BJ (cell line): ENCODE measurements around the gene MAP2K1. TPM values are rescaled to one million over a fixed set of nuclear protein-coding genes. Genes with fewer than 3 reads are reported as not detected.

Experiments used
- CTCF ChIA-PET: fragments of 350-600 bp; formaldehyde crosslinking; extraction: SDS; loops from one replicate; lab custom pipeline; 2021; ENCODE audit warnings: antibody characterized with exemption, inconsistent platforms; lab: Yijun Ruan, JAX
- POLR2A ChIA-PET: fragments of 300-600 bp; sonication (Branson Sonifier 250); formaldehyde crosslinking; extraction: SDS; loops from one replicate; lab custom pipeline; 2021; ENCODE audit warnings: antibody characterized with exemption; lab: Charles Lee
- DNase-seq: peaks from one replicate; pipeline ENCODE4 v3.0.0-alpha.2; 2011; ENCODE audit warnings: low read depth
- H3K27me3 ChIP-seq: 2 replicates; pipeline ENCODE4 v1.6.0; 2011; ENCODE audit warnings: low read length; ENCODE audit not compliant: control insufficient read depth, insufficient read depth
- H3K36me3 ChIP-seq: 2 replicates; pipeline ENCODE4 v1.5.1; 2011; ENCODE audit warnings: low read length; ENCODE audit not compliant: control insufficient read depth, insufficient read depth
- H3K4me3 ChIP-seq: 2 replicates; pipeline ENCODE4 v1.5.1; 2011; ENCODE audit warnings: low read depth, mild to moderate bottlenecking, control low read depth, low read length
- CTCF ChIP-seq: IDR thresholded peaks from 2 replicates; pipeline ENCODE4 v1.5.1; 2011; ENCODE audit warnings: low read depth, mild to moderate bottlenecking, control low read depth, inconsistent platforms, low read length, moderate library complexity; ENCODE audit not compliant: insufficient read depth
- polyA plus RNA-seq: library from polyadenylated mRNA; depleted of rRNA; stranded (reverse); fragments of >200 nt; gene quantifications from 2 replicates; pipeline ENCODE4 v1.2.3, GENCODE V29; 2011

The MAP2K1 gene
- polyA plus RNA-seq, 1 experiment: 19.0 TPM

DNA sequence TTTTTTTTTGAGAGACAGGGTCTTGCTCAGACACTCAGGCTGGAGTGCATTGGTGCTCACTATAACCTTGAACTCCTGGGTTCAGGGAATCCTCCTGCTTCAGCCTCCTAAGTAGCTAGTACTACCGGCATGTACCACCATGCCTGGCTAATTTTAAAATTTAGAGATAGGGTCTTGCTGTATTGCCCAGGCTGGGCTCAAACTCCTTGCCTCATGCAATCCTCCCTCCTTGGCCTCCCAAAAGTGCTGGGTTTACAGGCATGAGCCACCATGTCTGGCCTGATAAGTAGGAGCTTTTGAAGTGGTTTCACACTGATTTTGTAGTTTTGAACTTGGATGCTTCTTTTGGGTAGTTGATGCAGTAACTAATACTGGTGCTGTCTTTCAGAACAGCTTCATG lies 7.8 kb downstream of the MAP2K1 start:
- no peak for TF ChIP-seq CTCF
- DNase-seq: no peak
- H3K4me3 ChIP-seq: no peak overlapping the region
- peaks cover under 1% of the 10 kb centered on the region; the same call in 1 of the 2 replicates for H3K36me3 ChIP-seq
- POLR2A ChIA-PET: no interaction called here
- CTCF ChIA-PET: no interaction called here
- H3K27me3 ChIP-seq: no peaks in the 10 kb centered on the region

DNA sequence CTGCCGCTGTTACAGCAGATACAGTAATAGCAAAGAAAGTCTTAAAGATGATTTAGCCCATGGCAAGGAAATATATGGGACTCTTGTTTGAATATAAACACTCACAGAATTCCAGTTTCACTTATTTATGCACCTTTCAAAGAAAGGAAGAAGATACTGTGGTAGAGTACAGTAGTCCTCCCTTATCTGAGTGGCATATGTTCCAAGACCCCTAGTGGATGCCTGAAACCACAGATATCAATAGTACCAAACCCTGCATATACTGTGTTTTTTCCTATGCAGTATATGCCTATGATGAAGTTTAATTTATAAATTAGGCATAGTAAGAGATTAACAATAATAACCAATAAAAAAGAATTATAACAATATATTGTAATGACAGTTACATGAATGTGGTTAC lies 8.2 kb downstream of the MAP2K1 start:
- Histone ChIP-seq H3K4me3 (no peak overlapping the region), H3K36me3 (peaks cover 1% of the 10 kb centered on the region; the same call in 1 of the 2 replicates), H3K27me3 (no peaks in the 10 kb centered on the region)
- no peak for TF ChIP-seq CTCF
- no peak for DNase-seq
- ChIA-PET CTCF (no interaction called here), POLR2A (no interaction called here)

DNA sequence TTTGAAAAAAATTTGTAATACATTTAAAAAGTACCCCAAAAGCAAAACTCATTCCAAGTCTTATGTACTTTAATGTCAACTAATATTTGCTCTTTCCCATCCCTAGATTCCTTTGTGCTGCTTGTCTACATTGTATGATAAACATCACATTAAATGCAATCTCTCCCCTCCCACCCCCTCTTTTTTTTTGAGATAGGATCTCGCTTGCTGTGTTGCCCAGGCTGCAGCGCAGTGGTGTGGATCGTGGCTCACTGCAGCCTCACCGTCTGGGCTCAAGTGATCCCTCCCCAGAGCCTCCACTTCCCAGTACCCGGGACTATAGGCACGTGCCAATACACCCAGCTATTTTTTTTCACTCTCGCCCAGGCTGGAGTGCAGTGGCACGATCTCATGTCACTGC lies 12.6 kb downstream of the MAP2K1 start:
- ChIA-PET POLR2A (no interaction called here), CTCF (no interaction called here)
- DNase-seq: no peak
- Histone ChIP-seq H3K4me3 (no peak overlapping the region), H3K27me3 (no peaks in the 10 kb centered on the region), H3K36me3 (peaks cover 1% of the 10 kb centered on the region; the same call in 1 of the 2 replicates)
- no peak for TF ChIP-seq CTCF

GRCh38 chr15:66400351-66400774 lies 13.7 kb downstream of the MAP2K1 start:
- Histone ChIP-seq H3K27me3 (no peaks in the 10 kb centered on the region), H3K36me3 (peaks cover 1% of the 10 kb centered on the region; the same call in 1 of the 2 replicates), H3K4me3 (no peak overlapping the region)
- CTCF ChIA-PET: no interaction called here
- POLR2A ChIA-PET: no interaction called here
- DNase-seq: no peak
- no peak for TF ChIP-seq CTCF

- no peak for DNase-seq
- ChIA-PET CTCF (interaction anchor here (4.1 kb wide), 1 partner anchor 97 kb away, joined by 22 read pairs; the partner anchor contains the start of gene SNAPC5), POLR2A (no interaction called here)
- no peaks in the 10 kb centered on the region for H3K27me3 ChIP-seq
- H3K36me3 ChIP-seq: peaks cover 1% of the 10 kb centered on the region; the same call in 1 of the 2 replicates
- no peak overlapping the region for H3K4me3 ChIP-seq
- no peak for TF ChIP-seq CTCF
These were observed 14.7 kb downstream of the MAP2K1 start for GRCh38 chr15:66401130-66402021.
